Spleen (tissue), 11 donors: Measurements from ENCODE around the gene GNG3. TPM values are rescaled to one million over a fixed set of nuclear protein-coding genes. Genes with fewer than 3 reads are reported as not detected.

Experiments used
- DNase-seq: peaks from one replicate; pipeline ENCODE4 v3.0.0-alpha.2; 2020
- H3K27ac ChIP-seq, 8 donors: fragments of 200-600 bp; sonication (generic) in 7 of 8; 1 replicate in 4 of 8; 2 replicates in 4 of 8; pipeline versions ENCODE4 v1.5.0 to v1.8.0; 2016 to 2021; ENCODE audit warnings: inconsistent platforms in 4 of 8, mild to moderate bottlenecking in 4 of 8, moderate library complexity in 1 of 8
- H3K27me3 ChIP-seq, 7 donors: fragments of 200-600 bp; sonication (generic) in 6 of 7; replicated peaks in 1 of 7; 1 replicate in 4 of 7; 2 replicates in 3 of 7; pipeline versions ENCODE4 v1.5.0 to v1.8.0; 2016 to 2021; ENCODE audit warnings: inconsistent platforms in 3 of 7, mild to moderate bottlenecking in 1 of 7
- H3K36me3 ChIP-seq, 6 donors: fragments of 200-600 bp; sonication (generic) in 5 of 6; 1 replicate in 4 of 6; 2 replicates in 2 of 6; pipeline versions ENCODE4 v1.5.0 to v1.8.0; 2016 to 2021; ENCODE audit warnings: inconsistent platforms in 2 of 6
- H3K4me1 ChIP-seq, 6 donors: fragments of 200-600 bp; sonication (generic) in 5 of 6; 1 replicate in 3 of 6; 2 replicates in 3 of 6; pipeline versions ENCODE4 v1.5.0 to v1.8.0; 2016 to 2021; ENCODE audit warnings: inconsistent platforms in 3 of 6
- H3K4me3 ChIP-seq, 8 donors: fragments of 200-600 bp; sonication (generic) in 7 of 8; 1 replicate in 4 of 8; 2 replicates in 4 of 8; pipeline versions ENCODE4 v1.5.0 to v1.8.0; 2016 to 2021; ENCODE audit warnings: inconsistent platforms in 4 of 8, mild to moderate bottlenecking in 4 of 8, moderate library complexity in 2 of 8
- H3K9me3 ChIP-seq, 8 donors: fragments of 200-600 bp; sonication (generic) in 7 of 8; 1 replicate in 4 of 8; 2 replicates in 4 of 8; pipeline versions ENCODE4 v1.5.0 to v1.8.0; 2016 to 2021; ENCODE audit warnings: inconsistent platforms in 4 of 8
- CTCF ChIP-seq, 11 experiments: fragments of 200-600 bp in 7 of 11; fragments of 450-650 bp in 4 of 11; sonication (generic) in 4 of 11; IDR thresholded peaks in 8 of 11; conservative IDR thresholded peaks in 3 of 11; 1 replicate in 7 of 11; 2 replicates in 4 of 11; pipeline versions ENCODE4 v1.4.0 to v1.8.0; 2016 to 2021; ENCODE audit warnings: antibody characterized with exemption in 11 of 11, inconsistent platforms in 4 of 11, mild to moderate bottlenecking in 1 of 11
- POLR2A ChIP-seq, 3 donors: fragments of 450-650 bp; IDR thresholded peaks; one replicate each; pipeline ENCODE4 v1.5.1; 2017; ENCODE audit warnings: antibody characterized with exemption in 3 of 3, mild to moderate bottlenecking in 1 of 3
- POLR2AphosphoS5 ChIP-seq, 3 donors: sonication (generic); formaldehyde crosslinking; IDR thresholded peaks; one replicate each; pipeline ENCODE4 v1.5.1; 2017; ENCODE audit warnings: antibody characterized with exemption in 3 of 3
- WGBS, 5 donors: extraction: QIAGEN DNeasy Blood & Tissue Kit in 3 of 5; methylation state at CpG; one replicate each; pipeline versions ENCODE4 v1.1.5 to v1.1.7; 2013 to 2018; 5-methylcytosine and 5-hydroxymethylcytosine counted together
- intact Hi-C: fragments of 100-400 bp; cut with DNase I; formaldehyde crosslinking; loops from one replicate; pipeline ENCODE4 v1.15.0; 2023; ENCODE audit warnings: low total_unique reads
- polyA plus RNA-seq, 3 donors: library from polyadenylated mRNA; stranded (reverse); fragments of 200-250 nt; gene quantifications; one replicate each; pipeline ENCODE4 v1.2.1, GENCODE V29; 2013
- total RNA-seq, 7 donors: library from RNA; depleted of rRNA in 3 of 7; stranded (reverse); fragments of >200 nt in 3 of 7; fragmentation: NEBNext Ultra II Directional in 4 of 7; extraction: Animal tissue kit (Norgen Biotek cat#: 25700) in 4 of 7; gene quantifications; one replicate each; pipeline versions ENCODE4 v1.1.0 to v1.2.1, GENCODE V29; 2016 to 2021
- donor health status: healthy with polysubstance abuse.
- donor health status: DM: no; HTN: no; CAD: no; lungs with moderate emphysema.
- donor health status: DM: no; HTN: no; CAD: no.
- donor health status: Bipolar disorder and iron deficiency.
- donor health status: healthy.
- donor health status: DM: no; HTN: no; CAD: no.
- donor health status: DM: yes; HTN: yes; CAD: no.

GNG3 gene
- total and polyA plus RNA-seq, 10 donors: 0.12 to 0.13 TPM; not detected in 8

GRCh38 chr11:62708793-62709192, 1.3 kb downstream of the GNG3 start:
- TF ChIP-seq CTCF (IDR thresholded peaks at IDR 0.05 in 8 of 11, conservative IDR thresholded peaks at IDR 0.05 in 3 of 11) (no peak), POLR2A (IDR thresholded peaks at IDR 0.05) (no peak), POLR2AphosphoS5 (IDR thresholded peaks at IDR 0.05) (peak in 1 of 3 donors; percentile 40)
- peak overlapping the region; percentile 41 to 75 (median 51) for H3K4me3 ChIP-seq
- 1 to 5% (median 1%) methylated on average over 7 of the region's 7 CpGs for WGBS, 5 donors
- intact Hi-C loops: no loop called here
- H3K9me3 ChIP-seq: no peaks in the 10 kb centered on the region
- DNase-seq: peak; percentile 90
- peaks cover 0 to 38% (median 30%) of the 10 kb centered on the region in 6 donors for H3K36me3 ChIP-seq
- peak overlapping the region; percentile 93 to 99 (median 97) for H3K27ac ChIP-seq
- H3K27me3 ChIP-seq: no peaks in the 10 kb centered on the region
- H3K4me1 ChIP-seq: peaks cover 34 to 87% (median 64%) of the 10 kb centered on the region in 6 donors

- intact Hi-C loops: no loop called here
- Histone ChIP-seq H3K27me3 (no peaks in the 10 kb centered on the region), H3K27ac (peak overlapping the region; percentile 93 to 99 (median 97)), H3K9me3 (no peaks in the 10 kb centered on the region), H3K36me3 (peaks cover 0 to 44% (median 36%) of the 10 kb centered on the region in 6 donors), H3K4me3 (peak overlapping the region; percentile 41 to 75 (median 51)), H3K4me1 (peaks cover 34 to 87% (median 65%) of the 10 kb centered on the region in 6 donors)
- peak; percentile 99 for DNase-seq
- WGBS, 5 donors: 0 to 2% (median 1%) methylated on average over 35 to 47 of the region's 47 CpGs
- TF ChIP-seq POLR2A (IDR thresholded peaks at IDR 0.05) (peak in 1 of 3 donors; percentile 56), CTCF (IDR thresholded peaks at IDR 0.05 in 8 of 11, conservative IDR thresholded peaks at IDR 0.05 in 3 of 11) (peak in 2 of 11 experiments; percentile 23 to 36), POLR2AphosphoS5 (IDR thresholded peaks at IDR 0.05) (peak; percentile 85 to 93 (median 87))
Measured at GRCh38 chr11:62709247-62710000, 1.9 kb downstream of the GNG3 start.

- H3K4me3 ChIP-seq: peak overlapping the region; percentile 37 to 75 (median 51)
- H3K9me3 ChIP-seq: no peaks in the 10 kb centered on the region
- peaks cover 0 to 49% (median 41%) of the 10 kb centered on the region in 6 donors for H3K36me3 ChIP-seq
- no peak for DNase-seq
- no peaks in the 10 kb centered on the region for H3K27me3 ChIP-seq
- TF ChIP-seq CTCF (IDR thresholded peaks at IDR 0.05 in 8 of 11, conservative IDR thresholded peaks at IDR 0.05 in 3 of 11): no peak
- no peak for TF ChIP-seq POLR2AphosphoS5 (IDR thresholded peaks at IDR 0.05)
- no peak for TF ChIP-seq POLR2A (IDR thresholded peaks at IDR 0.05)
- H3K4me1 ChIP-seq: peaks cover 34 to 86% (median 63%) of the 10 kb centered on the region in 6 donors
- peak overlapping the region; percentile 93 to 99 (median 97) for H3K27ac ChIP-seq
- 58 to 67% (median 64%) methylated on average over 7 of the region's 7 CpGs for WGBS, 5 donors
- intact Hi-C loops: no loop called here
Measured at GRCh38 chr11:62710001-62710345, 2.5 kb downstream of the GNG3 start.

GRCh38 chr11:62712276-62712812, 4.9 kb downstream of the GNG3 start:
- intact Hi-C loops: no loop called here
- H3K27me3 ChIP-seq: no peaks in the 10 kb centered on the region
- H3K4me3 ChIP-seq: no peak overlapping the region
- peaks cover 18 to 86% (median 50%) of the 10 kb centered on the region in 6 donors for H3K4me1 ChIP-seq
- TF ChIP-seq POLR2AphosphoS5 (IDR thresholded peaks at IDR 0.05) (no peak), POLR2A (IDR thresholded peaks at IDR 0.05) (no peak), CTCF (IDR thresholded peaks at IDR 0.05 in 8 of 11, conservative IDR thresholded peaks at IDR 0.05 in 3 of 11) (no peak)
- peaks cover 0 to 73% (median 64%) of the 10 kb centered on the region in 6 donors for H3K36me3 ChIP-seq
- peak overlapping the region in 6 of 8 donors; percentile 39 to 61 (median 48) for H3K27ac ChIP-seq
- DNase-seq: no peak
- no peaks in the 10 kb centered on the region for H3K9me3 ChIP-seq
- WGBS, 5 donors: 71 to 86% (median 85%) methylated on average over 6 of the region's 6 CpGs
